GM19372 (cell line): ENCODE results near the gene TDP1.
"Not testable (repeated sequence)": the region's sequence is repeated elsewhere in the genome, so short reads cannot be mapped to it uniquely, and the experiment has no call there.

Experiments
- ATAC-seq: cut with Tn5 transposase; IDR thresholded peaks from one replicate; pipeline ENCODE4 v1.9.1; 2021; ENCODE audit warnings: mild to moderate bottlenecking, low read depth, moderate library complexity; ENCODE audit not compliant: unreplicated experiment

Gene TDP1

DNA sequence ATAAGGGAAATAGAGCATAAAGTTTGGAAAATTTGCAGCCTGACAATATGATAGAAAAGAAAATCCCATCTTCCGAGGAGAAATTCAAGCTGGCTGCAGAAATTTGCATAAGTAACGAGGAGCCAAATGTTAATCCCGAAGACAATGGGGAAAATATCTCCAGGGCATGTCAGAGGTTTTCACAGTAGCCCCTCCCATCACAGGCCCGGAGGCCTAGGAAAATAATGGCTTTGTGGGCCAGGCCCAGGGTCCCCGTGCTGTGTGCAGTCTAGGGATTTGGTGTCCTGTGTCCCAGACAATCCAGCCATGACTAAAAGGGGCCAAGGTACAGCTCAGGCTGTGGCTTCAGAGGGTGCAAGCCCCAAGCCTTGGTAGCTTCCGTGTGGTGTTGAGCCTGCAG lies 133.8 kb downstream of the TDP1 start:
- ATAC-seq: not testable (repeated sequence)

DNA sequence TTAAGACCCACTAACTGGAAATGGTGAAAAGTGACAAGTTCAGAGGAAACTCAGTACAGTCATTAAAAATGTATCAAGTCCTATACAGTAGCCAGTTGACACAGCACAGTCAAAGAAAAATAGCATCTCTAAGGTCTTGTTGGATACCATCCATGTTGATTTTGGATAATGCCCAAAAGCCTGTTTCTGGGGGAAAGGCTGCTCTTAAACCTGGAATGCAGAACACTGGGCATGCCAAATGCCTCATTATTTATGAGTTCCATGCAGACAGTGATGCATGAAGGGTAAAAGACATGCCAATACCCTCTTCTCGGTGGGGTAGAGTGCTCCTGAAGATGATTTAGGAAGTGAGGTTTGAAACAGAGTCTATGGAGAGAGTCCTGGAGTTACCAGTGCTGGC lies 135.7 kb downstream of the TDP1 start:
- ATAC-seq: no peak

DNA sequence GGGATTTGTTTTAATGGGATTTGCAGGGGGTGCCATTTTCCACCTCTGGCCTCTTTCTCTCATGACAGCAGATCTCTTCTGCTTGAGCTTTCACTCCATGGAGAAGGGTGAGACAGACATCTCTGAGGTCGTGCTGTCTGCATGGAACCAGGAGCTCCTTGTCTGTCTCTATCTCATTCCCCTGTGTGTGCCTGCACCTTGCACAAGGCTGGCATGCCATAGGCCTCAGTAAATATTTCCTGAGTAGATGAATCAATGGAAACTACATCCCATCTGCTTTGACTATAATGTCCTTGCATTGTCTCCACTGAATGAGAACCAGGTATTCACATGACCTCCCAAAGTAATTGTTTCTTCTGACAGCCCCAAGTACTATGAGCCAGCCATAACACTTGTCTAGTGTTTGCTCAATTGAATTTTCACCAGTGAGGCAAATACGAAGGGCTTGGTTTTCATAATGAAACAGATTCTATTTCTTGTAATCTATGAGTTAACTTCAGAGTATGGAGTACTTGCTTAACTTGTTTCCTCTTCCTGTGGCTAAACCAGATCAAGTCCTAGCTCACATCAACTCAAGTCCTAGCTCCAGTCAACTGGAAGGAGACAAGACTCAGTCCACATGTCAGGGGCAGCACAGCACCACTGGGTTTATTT lies 138.3 kb downstream of the TDP1 start:
- no peak for ATAC-seq
